GM12891 (cell line): ENCODE results near the gene MIA3.
A peak's percentile ranks its signal among the peaks of the same experiment; 100 is the strongest.

Experiments
- DNase-seq: peaks from one replicate; pipeline ENCODE4 v3.0.0; 2011; ENCODE audit warnings: low spot score; ENCODE audit not compliant: insufficient read length
- FAIRE-seq: peaks from 2 replicates; lab custom pipeline; 2011; peaks lifted over from hg19 to GRCh38; lab: Jason Lieb, UNC
- PAX5 ChIP-seq: IDR thresholded peaks from 2 replicates; pipeline ENCODE4 v1.6.1; 2011; ENCODE audit warnings: low read length, moderate library complexity, mild to moderate bottlenecking; ENCODE audit not compliant: insufficient read depth, severe bottlenecking
- POLR2A ChIP-seq: IDR thresholded peaks from 2 replicates; pipeline ENCODE4 v1.6.1; 2011; ENCODE audit warnings: low read depth, low read length, control low read depth
- POLR2AphosphoS5 ChIP-seq: IDR thresholded peaks from 2 replicates; pipeline ENCODE4 v1.6.1; 2011; ENCODE audit warnings: low read depth, low read length, control low read depth
- POU2F2 ChIP-seq: IDR thresholded peaks from 2 replicates; pipeline ENCODE4 v1.6.1; 2011; ENCODE audit warnings: low read depth, mild to moderate bottlenecking, control low read depth, low read length, moderate library complexity
- SPI1 ChIP-seq: IDR thresholded peaks from 2 replicates; pipeline ENCODE4 v1.6.1; 2011; ENCODE audit warnings: low read depth, low read length, control low read depth
- TAF1 ChIP-seq: IDR thresholded peaks from 2 replicates; pipeline ENCODE4 v1.6.1; 2011; ENCODE audit warnings: low read depth, low read length, control low read depth

Gene MIA3

GRCh38 chr1:222696741-222697140 lies 78.8 kb downstream of the MIA3 start:
- DNase-seq: no peak
- TF ChIP-seq TAF1 (no peak), POLR2A (no peak), POLR2AphosphoS5 (no peak), SPI1 (no peak), PAX5 (no peak), POU2F2 (no peak)
- FAIRE-seq: no peak

DNA sequence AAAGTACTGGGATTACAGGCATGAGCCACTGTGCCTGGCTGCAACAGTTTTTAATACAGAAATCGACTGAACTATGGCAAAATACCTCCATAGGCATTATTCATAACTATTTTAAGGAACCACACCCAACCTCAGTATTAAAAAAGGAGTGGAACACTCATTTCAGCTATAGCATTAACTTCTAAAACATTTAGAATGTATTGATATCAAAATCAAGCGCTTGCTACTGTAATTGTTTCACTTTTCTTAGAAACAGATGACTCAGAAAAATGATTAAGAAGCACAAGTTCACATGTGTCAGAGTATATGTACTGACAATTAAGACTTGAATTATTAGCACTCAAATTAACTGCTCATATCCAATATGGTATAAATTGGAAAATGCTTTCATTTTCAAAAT lies 79.3 kb downstream of the MIA3 start:
- TF ChIP-seq POLR2A (no peak), POU2F2 (no peak), SPI1 (no peak), POLR2AphosphoS5 (no peak), TAF1 (no peak), PAX5 (no peak)
- DNase-seq: no peak
- FAIRE-seq: no peak

- TF ChIP-seq PAX5: no peak
- TF ChIP-seq POU2F2: no peak
- no peak for TF ChIP-seq TAF1
- TF ChIP-seq POLR2AphosphoS5: no peak
- TF ChIP-seq POLR2A: no peak
- TF ChIP-seq SPI1: no peak
- DNase-seq (no peak), FAIRE-seq (no peak)
Measured at GRCh38 chr1:222697826-222698225, 79.9 kb downstream of the MIA3 start.

- no peak for FAIRE-seq
- TF ChIP-seq PAX5 (no peak), POLR2A (no peak), SPI1 (no peak), TAF1 (no peak), POU2F2 (no peak), POLR2AphosphoS5 (no peak)
Measured at GRCh38 chr1:222702210-222702609, 84.3 kb downstream of the MIA3 start.

DNA sequence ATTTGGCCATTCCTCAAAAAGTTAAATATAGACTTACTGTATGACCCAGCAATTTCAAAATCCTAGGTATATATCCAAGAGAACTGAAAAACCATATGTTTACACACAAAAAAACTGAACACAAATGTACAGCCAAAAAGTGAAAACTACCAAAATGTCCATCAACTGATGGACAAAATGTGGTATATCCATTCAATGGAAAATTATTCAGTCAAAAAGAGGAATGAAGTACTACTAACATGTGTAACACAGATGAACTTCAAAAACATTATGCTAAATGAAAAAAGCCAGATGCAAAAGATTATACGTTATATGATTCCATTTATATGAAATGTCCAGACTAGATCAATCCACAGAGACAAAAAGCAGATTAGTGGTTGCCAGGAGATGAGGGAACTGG lies 86.4 kb downstream of the MIA3 start:
- TF ChIP-seq TAF1 (no peak), POU2F2 (no peak), POLR2AphosphoS5 (no peak)
- FAIRE-seq (no peak), DNase-seq (no peak)

More at GRCh38 chr1:222702210-222702609, 84.3 kb downstream of the MIA3 start:
- no peak for DNase-seq

DNA sequence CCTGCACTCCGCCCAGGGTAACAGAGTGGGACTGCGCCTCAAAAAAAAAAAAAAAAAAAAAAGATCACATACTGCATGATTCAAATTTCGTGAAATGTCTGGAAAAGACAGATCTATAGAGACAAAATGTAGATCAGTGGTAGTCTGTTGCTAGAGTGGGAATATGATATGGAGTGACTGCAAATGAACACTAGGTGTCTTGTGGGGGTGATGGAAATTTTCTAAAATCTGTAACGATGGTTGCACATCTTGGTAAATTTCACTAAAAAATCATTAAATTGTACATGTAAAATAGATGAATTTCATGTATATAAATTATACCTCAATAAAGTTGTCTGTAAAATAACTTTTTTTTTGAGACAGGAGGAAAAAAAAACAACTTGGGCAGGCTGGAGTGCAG lies 88.9 kb downstream of the MIA3 start:
- FAIRE-seq (no peak), DNase-seq (no peak)
- TF ChIP-seq SPI1 (no peak), TAF1 (no peak), PAX5 (no peak), POLR2A (no peak), POLR2AphosphoS5 (no peak), POU2F2 (no peak)

- FAIRE-seq: no peak
- DNase-seq: no peak
- TF ChIP-seq SPI1: no peak
- TF ChIP-seq POU2F2: no peak
- no peak for TF ChIP-seq TAF1
Measured at GRCh38 chr1:222709700-222710153, 91.8 kb downstream of the MIA3 start.

- FAIRE-seq (peak; percentile 76), DNase-seq (peak; percentile 26)
- TF ChIP-seq POLR2A (no peak), POU2F2 (0 out of 2 replicates have a peak, but pooled peaks have one; percentile 21)
Measured at GRCh38 chr1:222711319-222712252, 93.7 kb downstream of the MIA3 start.

- TF ChIP-seq PAX5: no peak
- peak; percentile 38; the same call in 1 of the 2 replicates for TF ChIP-seq POLR2AphosphoS5
- TF ChIP-seq SPI1: no peak
- peak; percentile 68 for TF ChIP-seq POLR2A
- TF ChIP-seq POU2F2: 0 out of 2 replicates have a peak, but pooled peaks have one; percentile 22
- TF ChIP-seq TAF1: peak; percentile 47; the same call in 1 of the 2 replicates
- no peak for FAIRE-seq
- peak; percentile 86 for DNase-seq
Measured at GRCh38 chr1:222712253-222713090, 94.6 kb downstream of the MIA3 start, which contains the start of the genes AIDA and BROX. TSS of gene AIDA (minus strand) at chr1:222712491. CDS start at chr1:222712317, 174 bp downstream. TSS of gene BROX (plus strand) at chr1:222712564. CDS start at chr1:222715700, 3,136 bp downstream.
